ENCODE data around the gene SETX.
"Not testable (repeated sequence)": the region's sequence is repeated elsewhere in the genome, so short reads cannot be mapped to it uniquely, and the experiment has no call there.

The SETX gene

GRCh38 chr9:132354637-132355355 is at the start of gene SETX:
TSS of gene SETX (minus strand) at chr9:132354986. CDS start at chr9:132349428, 5,558 bp downstream.
- DNase-seq: peak; percentile 98

- DNase-seq: no peak
Measured at GRCh38 chr9:132404228-132404881, 49.6 kb upstream of the SETX start.

DNA sequence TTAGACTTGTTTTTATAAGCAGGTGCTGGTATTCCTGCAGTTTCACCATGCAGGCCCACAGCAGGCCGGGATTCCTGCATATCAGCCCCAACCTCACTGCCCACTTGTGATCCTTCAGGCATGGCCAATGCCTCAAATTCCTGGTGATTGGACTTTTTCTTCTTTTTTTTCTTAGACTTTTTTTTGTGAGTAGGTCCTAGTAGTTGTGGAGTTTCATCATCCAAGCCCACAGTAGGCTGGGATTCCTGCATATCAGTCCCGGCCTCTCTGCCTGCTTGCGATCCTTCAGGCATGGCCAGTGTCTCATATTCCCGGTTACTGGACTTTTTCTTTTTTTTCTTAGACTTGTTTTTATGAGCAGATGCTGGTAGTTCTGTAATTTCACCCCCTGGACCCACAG is 47.0 kb upstream of the SETX start:
- DNase-seq: no peak

- no peak for DNase-seq
Measured at GRCh38 chr9:132395560-132395959, 40.8 kb upstream of the SETX start.

DNA sequence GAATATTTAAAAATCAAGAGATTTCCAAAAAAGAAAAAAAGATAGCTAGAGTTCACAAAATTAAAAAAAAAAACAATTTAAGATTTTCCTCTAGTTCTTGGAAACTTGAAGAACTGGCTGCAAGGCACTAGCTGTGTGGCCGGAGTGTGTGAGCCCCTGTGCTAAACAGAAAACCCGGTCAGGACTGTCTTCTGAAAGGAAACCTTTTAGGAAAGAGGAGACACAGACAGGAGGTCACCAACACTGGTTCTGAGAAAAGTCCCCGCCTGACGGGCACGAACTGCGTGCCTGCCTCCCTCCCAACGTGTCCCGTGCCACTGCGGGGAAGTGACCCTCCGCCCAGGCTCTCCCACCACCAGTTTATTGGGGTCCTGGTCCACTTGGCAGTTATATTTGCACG is 36.7 kb upstream of the SETX start:
- no peak for DNase-seq

DNA sequence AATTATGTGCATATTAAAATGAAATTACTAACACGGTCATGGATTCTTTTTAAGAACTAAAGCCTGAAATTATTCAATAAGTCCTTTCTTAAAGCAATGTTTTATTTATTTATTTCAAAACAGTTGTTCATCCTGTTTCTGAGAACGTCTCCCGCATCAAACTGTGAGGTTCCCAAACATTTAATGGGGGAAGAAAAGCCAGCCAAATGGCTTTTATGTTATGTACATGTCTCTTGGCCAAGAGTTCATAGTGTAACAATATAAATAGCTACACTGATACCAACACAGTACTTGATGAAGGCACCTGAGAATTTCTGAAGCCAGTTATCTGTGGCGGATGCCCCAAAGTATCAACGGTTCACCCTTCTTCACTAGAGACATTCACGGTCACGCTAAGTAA is 36.2 kb upstream of the SETX start:
- DNase-seq: no peak

GRCh38 chr9:132387133-132387532 is 32.3 kb upstream of the SETX start:
- DNase-seq: no peak

DNA sequence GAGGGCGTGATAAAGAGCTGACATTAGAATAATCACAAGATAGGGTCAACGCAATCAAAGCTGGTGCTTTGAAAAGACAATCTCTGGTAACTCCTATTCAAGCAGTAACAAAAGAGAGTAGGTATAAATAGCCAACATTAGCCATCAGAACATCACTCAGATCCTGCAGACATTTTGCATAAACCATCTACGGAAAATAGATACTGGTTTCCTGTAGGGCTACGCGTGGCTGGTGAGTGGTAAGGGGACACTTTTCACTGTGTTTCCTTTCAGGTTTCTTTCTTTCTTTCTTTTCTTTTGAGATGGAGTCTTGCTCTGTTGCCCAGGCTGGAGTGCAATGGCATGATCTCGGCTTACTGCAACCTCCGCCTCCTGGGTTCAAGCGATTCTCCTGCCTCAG is 29.6 kb upstream of the SETX start:
- DNase-seq: no peak

DNA sequence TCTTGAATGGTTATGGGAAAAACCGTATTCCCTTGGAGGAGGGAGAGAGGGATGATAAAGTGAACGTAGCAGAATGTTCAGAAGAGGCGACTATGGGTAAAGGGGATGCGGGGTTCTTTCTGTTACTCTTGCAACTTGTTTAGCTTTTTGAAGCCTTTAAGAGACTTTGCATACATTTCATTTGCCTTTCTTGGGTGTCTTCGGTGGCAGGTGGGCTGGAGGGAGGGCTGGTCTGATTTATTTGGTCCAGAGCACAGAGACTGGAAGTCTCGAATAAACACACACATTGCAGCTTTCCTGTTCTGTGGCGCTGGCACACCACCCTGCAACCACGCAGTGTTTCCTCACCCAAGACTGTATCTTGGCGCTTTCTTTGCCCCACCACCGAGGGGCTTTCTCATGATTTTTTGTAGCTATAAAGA is 28.7 kb upstream of the SETX start:
- DNase-seq: peak; percentile 28

GRCh38 chr9:132381966-132382541 is 27.3 kb upstream of the SETX start:
- DNase-seq: peak; percentile 51

- peak; percentile 43 for DNase-seq
Measured at GRCh38 chr9:132378416-132378815, 23.6 kb upstream of the SETX start.

- DNase-seq: not testable (repeated sequence)
Measured at GRCh38 chr9:132377769-132378168, 23.0 kb upstream of the SETX start.

DNA sequence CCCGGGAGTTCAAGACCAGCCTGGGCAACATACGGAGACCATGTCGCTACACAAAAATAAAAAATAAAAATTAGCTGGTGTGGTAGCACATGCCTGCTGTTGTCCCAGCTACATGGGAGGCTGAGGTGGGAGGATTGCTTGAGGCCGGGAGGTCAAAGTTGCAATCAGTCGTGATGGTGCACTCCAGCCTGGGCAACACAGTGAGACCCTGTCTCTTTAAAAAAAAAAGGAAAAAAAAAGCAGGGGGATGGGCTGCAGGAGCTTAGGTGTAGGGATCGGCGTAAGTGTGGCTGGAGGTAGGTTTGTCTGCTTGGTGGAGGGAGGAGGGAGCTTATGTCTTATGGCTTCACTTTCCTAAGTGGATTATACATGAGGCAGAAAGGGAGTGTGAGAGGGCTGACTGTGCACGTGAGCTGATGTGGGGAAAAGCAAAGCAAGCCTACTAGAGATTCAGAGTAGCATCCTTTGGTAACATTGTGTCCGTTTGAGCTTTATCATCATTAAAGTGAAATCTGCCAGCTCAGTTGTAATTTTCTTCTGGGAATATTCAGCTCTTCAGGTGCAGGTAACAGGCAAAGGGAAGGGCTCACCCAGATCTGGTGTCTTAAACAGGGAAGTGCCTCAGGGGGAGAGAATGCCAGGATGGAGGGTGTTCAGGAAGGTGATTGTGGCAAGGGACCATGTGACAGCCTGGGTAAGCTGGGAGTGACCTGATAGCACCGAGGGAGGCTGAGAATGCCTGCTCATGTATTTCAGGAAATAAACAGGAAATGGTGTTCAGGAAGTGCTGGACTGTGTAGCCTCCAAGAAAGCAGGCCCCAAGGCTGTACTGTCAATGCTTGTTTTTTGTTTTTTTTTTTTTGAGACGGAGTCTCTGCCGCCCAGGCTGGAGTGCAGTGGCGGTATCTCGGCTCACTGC is 17.6 kb upstream of the SETX start:
- no peak for DNase-seq

DNA sequence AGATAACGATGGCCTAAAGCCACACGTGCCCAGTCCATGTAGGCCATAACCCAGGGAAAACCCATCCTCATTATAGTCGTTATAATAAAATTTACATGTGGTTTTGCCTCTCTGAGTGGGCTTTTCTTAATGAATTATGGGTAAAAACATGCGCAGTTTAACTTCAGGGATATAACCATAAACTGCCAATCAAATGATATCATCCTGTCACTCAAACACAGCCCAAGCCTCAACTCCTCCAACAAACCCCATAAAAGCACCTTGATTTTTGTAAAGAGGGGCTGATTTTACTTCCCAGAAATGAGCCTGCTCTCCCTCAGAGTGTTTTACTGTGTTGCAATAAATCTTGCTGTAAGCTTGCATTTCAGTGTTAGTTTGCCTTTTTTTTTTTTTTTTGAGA is 15.8 kb upstream of the SETX start:
- no peak for DNase-seq

DNA sequence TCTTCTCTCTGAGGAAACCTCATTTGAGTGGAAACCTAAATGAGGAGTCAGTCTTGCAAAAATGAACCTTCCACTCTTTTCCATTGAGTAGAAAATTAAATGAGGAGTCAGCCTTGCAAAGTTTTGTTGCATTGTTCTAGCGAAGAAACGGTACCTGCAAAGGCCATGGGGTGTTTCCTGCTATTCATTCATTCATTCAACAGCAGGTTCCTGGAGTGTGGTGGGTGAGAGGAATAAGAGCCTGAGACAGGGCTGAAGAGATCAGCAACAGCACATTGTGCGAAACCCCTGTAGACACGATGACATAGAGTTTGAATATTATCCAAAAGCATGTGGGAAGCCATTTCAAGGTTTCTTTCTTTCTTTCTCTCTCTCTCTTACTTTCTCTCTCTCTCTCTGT is 14.6 kb upstream of the SETX start:
- DNase-seq: no peak

DNA sequence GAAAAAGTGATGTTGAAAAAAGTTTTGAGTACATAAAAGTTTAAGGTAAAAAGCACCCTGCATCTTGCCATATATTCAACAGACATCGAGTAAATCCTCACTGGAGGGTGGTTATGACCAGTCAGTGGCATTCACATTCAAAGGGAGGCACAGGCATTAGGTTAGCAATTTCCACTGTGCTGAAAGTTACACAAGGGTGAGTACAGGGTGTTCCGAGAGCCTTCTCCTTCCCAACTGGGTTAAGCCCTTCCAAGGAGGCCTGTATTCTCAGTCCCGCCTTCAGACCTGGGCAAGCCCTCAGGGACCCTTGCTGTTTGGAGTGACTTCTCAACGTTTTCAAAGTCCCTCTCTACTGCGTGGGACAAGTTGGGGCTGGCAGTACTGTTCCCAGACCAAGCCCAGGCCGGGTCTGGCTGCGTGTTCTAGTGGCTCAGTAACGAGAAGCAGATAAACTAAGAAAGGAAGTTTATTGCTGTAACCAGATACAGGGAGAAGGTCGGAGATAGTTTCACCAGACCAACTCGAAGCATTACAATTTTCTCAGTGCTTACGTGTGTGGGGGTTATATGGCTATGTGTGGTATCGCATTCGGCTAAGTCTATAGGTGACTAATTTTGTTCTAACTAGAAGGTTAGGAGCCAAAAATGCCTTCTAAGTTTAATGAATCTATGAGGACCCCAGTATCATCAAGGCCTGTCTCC is 13.0 kb upstream of the SETX start:
- no peak for DNase-seq

- no peak for DNase-seq
Measured at GRCh38 chr9:132366481-132366880, 11.7 kb upstream of the SETX start.

DNA sequence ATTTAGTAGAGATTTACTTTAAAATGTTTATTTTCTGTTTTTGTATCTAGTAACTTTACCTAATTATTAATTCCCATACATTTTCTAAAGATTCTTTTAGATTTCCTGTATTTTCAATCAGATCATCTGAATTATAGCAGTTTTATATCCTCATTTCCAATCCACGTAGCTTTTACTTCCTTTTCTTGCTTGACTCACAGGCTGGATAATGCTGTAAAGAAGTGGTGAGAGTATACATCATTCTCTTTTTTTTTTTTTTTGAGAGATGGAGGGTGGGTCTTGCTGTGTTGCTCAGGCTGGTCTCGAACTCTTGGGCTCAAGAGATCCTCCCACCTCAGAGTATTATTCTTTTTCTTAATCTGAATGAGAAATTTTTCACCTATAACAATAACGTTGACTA is 11.2 kb upstream of the SETX start:
- DNase-seq: no peak

DNA sequence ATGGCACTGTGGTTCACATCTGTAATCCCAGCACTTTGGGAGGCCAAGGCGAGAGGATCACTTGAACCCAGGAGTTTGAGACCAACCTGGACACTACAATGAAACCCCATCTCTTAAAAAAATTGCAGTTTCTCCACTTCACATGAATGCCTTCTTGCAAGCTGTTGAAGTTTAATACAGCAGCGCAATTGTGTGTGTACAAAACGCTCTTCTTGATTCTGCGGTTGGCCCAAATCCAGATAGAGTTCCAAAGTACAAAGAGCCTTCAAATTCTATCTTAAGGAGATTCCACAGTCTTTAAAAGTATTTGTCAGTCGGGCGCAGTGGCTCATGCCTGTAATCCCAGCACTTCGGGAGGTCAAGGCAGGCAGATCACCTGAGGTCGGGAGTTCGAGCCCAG is 9.3 kb upstream of the SETX start:
- no peak for DNase-seq

DNA sequence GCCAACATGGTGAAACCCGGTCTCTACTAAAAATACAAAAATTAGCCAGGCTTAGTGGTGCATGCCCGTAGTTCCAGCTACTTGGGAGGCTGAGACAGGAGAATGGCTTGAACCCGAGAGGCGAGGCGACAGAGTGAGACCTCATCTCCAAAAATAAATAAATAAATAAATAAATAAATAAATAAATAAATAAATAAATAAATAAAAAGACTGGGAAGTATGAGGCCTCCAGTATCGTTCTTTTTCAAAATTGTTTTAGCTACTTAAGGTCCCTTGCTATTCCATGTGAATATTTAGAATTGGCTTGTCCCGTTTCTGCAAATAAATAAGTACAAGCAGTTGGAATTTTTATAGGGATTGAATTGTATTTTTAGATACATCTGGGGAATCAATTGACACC is 3.0 kb upstream of the SETX start:
- no peak for DNase-seq

DNA sequence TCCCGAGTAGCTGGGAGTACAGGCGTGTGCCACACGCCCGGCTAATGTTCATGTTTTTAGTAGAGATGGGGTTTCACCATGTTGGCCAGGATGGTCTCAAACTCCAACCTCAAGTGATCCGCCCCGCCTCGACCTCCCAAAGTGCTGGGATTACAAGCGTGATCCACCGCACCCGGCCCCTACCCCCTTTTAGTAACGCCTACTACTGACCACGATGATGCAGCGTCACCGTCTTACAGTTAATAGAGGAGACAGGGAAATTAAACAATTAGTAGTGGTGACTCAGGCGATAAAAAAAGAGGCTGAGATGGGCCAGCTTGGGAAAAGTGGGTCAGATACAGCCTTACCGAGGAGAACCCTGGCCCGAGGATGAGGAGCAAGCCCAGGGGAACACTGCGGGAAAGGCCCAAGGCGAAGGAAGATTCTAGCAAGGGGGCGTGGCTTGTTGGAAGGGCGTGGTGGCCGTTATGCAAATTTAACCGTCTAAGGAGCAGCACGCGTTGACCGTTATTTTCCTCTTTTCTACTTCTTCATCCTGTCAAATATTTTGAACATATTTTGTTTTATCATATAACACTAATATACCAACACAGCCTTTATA is 1.6 kb upstream of the SETX start:
- DNase-seq: no peak

DNA sequence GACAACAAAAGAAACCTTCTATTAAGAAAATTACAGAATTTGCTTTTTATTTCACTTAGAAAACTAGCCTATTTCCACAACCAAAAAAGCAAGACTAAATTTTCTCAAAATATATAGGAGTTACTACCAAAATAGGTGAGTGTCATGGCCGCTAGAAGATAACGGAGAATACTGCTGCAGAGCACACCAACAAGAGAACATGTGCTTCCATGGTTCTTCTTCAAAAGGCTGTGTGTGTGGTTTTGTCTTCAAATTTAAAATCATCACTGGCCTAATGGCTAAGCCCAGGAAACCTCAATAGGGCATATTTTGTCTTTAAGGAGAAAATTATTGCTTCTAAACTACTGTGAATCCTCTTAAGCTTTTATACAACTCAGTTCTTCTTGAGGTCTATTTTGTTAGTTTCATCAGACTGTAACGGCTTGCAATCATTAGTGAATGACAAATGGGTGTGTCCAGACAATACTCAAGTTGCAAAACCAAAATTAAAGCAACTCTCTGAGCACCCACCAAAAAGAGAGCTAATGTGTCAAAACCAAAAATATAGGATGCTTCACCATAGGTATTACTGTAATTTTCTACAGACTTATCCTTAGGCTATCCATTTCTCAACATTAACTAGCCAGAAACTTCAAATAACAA is 3.3 kb downstream of the SETX start:
- DNase-seq: no peak
